ENCODE data around the gene PPIG.

- TF ChIP-seq CTCF (IDR thresholded peaks at IDR 0.05), result no peak
- TF ChIP-seq MAX (IDR thresholded peaks at IDR 0.05; ENCODE audit: low read depth), result no peak
- no peak for TF ChIP-seq CHD2 (IDR thresholded peaks at IDR 0.05; ENCODE audit: low read length, partially characterized antibody)
- TF ChIP-seq SIN3A (IDR thresholded peaks at IDR 0.05; ENCODE audit: borderline replicate concordance, low read depth, low read length), result no peak
- TF ChIP-seq PBX3 (IDR thresholded peaks at IDR 0.05), result no peak
- no peak for TF ChIP-seq FOXJ3 (CRISPR knock-in tag; IDR thresholded peaks at IDR 0.05)
- TF ChIP-seq RAD21 (IDR thresholded peaks at IDR 0.05; ENCODE audit: low read length), result no peak
- TF ChIP-seq NRF1 (IDR thresholded peaks at IDR 0.05; ENCODE audit: low read depth, low read length), result no peak
- no peak for TF ChIP-seq USF1 (IDR thresholded peaks at IDR 0.05; ENCODE audit: borderline replicate concordance, low read depth)
- no peak for TF ChIP-seq GABPA (IDR thresholded peaks at IDR 0.05; ENCODE audit: low read depth)
- no peak for TF ChIP-seq ZBTB33 (IDR thresholded peaks at IDR 0.05; ENCODE audit: borderline replicate concordance, low read depth)
Measured at GRCh38 chr2:169670937-169671336, 86.8 kb downstream of the PPIG start.
